ENCODE results near the gene ASB18. TPM values are rescaled to one million over a fixed set of nuclear protein-coding genes. Genes with fewer than 3 reads are reported as not detected.

The ASB18 gene
- total and polyA plus RNA-seq, 2 experiments from 2014 or later: not detected

DNA sequence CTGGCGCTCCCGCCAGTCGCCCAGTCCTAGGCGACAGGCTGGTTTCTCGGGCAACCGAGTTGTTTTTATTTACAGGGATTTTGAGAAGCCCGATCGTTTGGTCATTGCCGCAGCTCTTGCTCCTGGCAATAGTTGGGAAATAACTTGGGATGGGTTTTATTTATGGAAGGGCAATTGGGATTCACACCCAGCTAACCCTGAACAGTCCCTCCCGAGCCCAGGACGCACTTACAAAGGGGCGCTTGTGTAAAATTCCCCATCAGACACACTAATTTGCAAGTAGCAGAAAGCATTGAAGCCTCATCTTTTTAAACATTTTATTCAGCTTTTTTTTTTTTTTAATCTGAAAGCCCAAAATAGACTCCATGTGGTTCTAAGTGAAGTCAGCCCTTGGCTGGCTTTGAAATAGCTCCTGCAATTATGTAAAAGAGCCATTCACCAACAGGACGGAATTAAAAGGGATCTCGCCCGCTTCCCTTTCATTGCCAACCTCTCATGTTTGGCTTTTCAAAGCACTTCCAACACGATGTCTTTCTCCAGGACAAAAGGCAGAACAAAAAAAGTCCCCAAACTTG lies 92.4 kb downstream of the ASB18 start:
- Histone ChIP-seq H3K27ac (ENCODE audit: low read depth) (no peak overlapping the region), H3K79me2 (replicated peaks; ENCODE audit: insufficient read depth) (no peaks in the 10 kb centered on the region), H3K36me3 (ENCODE audit: insufficient read depth) (no peaks in the 10 kb centered on the region), H3K4me1 (ENCODE audit: insufficient read depth) (peaks cover 69% of the 10 kb centered on the region), H3K4me3 (peak overlapping the region; percentile 69), H3F3A (replicated peaks; ENCODE audit: low read depth) (peaks cover 35% of the 10 kb centered on the region), H4K20me1 (replicated peaks; ENCODE audit: insufficient read depth) (peaks cover 17% of the 10 kb centered on the region), H3K4me2 (peak overlapping the region; percentile 73), H3K9me2 (ENCODE audit: insufficient read depth) (no peaks in the 10 kb centered on the region), H3K27me3 (ENCODE audit: insufficient read depth) (peaks cover 100% of the 10 kb centered on the region), H2AFZ (no peak overlapping the region)
- ATAC-seq (no peak), DNase-seq (ENCODE audit: low spot score) (peak; percentile 51)
- H3K9me3 Mint-ChIP-seq: peaks cover 1% of the 10 kb centered on the region; the same call in 1 of the 3 replicates
- peaks cover 64% of the 10 kb centered on the region for H3K4me1 Mint-ChIP-seq
- peaks cover 89% of the 10 kb centered on the region for H3K27me3 Mint-ChIP-seq (ENCODE audit: insufficient read depth, low read depth, poor library complexity)
- H3K27ac Mint-ChIP-seq: no peak overlapping the region
- no peaks in the 10 kb centered on the region for H3K36me3 Mint-ChIP-seq (ENCODE audit: low read depth)
- TF ChIP-seq NANOG (IDR thresholded peaks at IDR 0.05; ENCODE audit: borderline replicate concordance) (no peak), ZNF331 (CRISPR knock-in tag; IDR thresholded peaks at IDR 0.05; ENCODE audit: low read depth) (no peak), STAT1 (IDR thresholded peaks at IDR 0.05; ENCODE audit: unreplicated experiment) (no peak)
- TF ChIP-seq, protein P1, sequence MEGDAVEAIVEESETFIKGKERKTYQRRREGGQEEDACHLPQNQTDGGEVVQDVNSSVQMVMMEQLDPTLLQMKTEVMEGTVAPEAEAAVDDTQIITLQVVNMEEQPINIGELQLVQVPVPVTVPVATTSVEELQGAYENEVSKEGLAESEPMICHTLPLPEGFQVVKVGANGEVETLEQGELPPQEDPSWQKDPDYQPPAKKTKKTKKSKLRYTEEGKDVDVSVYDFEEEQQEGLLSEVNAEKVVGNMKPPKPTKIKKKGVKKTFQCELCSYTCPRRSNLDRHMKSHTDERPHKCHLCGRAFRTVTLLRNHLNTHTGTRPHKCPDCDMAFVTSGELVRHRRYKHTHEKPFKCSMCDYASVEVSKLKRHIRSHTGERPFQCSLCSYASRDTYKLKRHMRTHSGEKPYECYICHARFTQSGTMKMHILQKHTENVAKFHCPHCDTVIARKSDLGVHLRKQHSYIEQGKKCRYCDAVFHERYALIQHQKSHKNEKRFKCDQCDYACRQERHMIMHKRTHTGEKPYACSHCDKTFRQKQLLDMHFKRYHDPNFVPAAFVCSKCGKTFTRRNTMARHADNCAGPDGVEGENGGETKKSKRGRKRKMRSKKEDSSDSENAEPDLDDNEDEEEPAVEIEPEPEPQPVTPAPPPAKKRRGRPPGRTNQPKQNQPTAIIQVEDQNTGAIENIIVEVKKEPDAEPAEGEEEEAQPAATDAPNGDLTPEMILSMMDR (conservative IDR thresholded peaks at IDR 0.05; ENCODE audit: low read depth in 2 of 2): no peak
- TF ChIP-seq, protein P2, sequence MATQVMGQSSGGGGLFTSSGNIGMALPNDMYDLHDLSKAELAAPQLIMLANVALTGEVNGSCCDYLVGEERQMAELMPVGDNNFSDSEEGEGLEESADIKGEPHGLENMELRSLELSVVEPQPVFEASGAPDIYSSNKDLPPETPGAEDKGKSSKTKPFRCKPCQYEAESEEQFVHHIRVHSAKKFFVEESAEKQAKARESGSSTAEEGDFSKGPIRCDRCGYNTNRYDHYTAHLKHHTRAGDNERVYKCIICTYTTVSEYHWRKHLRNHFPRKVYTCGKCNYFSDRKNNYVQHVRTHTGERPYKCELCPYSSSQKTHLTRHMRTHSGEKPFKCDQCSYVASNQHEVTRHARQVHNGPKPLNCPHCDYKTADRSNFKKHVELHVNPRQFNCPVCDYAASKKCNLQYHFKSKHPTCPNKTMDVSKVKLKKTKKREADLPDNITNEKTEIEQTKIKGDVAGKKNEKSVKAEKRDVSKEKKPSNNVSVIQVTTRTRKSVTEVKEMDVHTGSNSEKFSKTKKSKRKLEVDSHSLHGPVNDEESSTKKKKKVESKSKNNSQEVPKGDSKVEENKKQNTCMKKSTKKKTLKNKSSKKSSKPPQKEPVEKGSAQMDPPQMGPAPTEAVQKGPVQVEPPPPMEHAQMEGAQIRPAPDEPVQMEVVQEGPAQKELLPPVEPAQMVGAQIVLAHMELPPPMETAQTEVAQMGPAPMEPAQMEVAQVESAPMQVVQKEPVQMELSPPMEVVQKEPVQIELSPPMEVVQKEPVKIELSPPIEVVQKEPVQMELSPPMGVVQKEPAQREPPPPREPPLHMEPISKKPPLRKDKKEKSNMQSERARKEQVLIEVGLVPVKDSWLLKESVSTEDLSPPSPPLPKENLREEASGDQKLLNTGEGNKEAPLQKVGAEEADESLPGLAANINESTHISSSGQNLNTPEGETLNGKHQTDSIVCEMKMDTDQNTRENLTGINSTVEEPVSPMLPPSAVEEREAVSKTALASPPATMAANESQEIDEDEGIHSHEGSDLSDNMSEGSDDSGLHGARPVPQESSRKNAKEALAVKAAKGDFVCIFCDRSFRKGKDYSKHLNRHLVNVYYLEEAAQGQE (IDR thresholded peaks at IDR 0.05; ENCODE audit: unreplicated experiment): no peak
- peak overlapping the region; percentile 61 for H3K4me3 Mint-ChIP-seq

DNA sequence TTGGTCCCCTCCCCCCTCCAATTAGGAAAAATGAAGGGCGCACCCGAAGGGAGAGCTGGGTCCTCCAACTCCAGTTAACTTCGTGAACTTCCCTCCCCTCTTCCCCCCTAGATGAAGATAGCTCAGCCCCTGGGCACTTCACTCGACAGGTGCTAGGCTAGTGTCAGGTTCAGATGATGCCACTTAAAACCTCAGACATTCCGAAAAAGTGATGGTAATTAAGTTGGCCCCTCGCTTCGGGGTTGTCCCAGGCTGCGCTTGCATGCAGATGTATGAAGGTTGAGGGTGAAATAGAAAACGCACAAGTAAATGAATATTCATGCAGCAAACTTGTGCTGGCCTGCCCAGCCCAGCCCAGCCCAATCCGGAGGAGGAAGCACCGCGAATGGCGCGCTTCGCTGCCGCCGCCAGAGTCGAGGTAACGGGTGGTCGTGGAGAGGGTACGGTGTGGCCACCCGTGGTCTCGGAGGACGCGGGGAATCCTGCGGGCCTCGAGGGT lies 93.0 kb downstream of the ASB18 start:
- Mint-ChIP-seq H3K36me3 (ENCODE audit: low read depth) (peaks cover 2% of the 10 kb centered on the region; the same call in 1 of the 3 replicates), H3K4me3 (peak overlapping the region; percentile 61), H3K4me1 (peaks cover 66% of the 10 kb centered on the region), H3K9me3 (peaks cover 2% of the 10 kb centered on the region; the same call in 1 of the 3 replicates), H3K27me3 (ENCODE audit: insufficient read depth, low read depth, poor library complexity) (peaks cover 91% of the 10 kb centered on the region), H3K27ac (no peak overlapping the region)
- H2AFZ ChIP-seq: no peak overlapping the region
- H3K4me2 ChIP-seq: peak overlapping the region; percentile 73
- peaks cover 100% of the 10 kb centered on the region for H3K27me3 ChIP-seq (ENCODE audit: insufficient read depth)
- TF ChIP-seq EZH2 (IDR thresholded peaks at IDR 0.05; ENCODE audit: low read depth, unreplicated experiment) (peak; percentile 4), ZNF114 (CRISPR knock-in tag; IDR thresholded peaks at IDR 0.05) (no peak), EZH2phosphoT487 (IDR thresholded peaks at IDR 0.05; ENCODE audit: unreplicated experiment) (no peak), POLR2AphosphoS5 (IDR thresholded peaks at IDR 0.05; ENCODE audit: low read depth) (no peak), NANOG (IDR thresholded peaks at IDR 0.05; ENCODE audit: borderline replicate concordance) (no peak), ZNF331 (CRISPR knock-in tag; IDR thresholded peaks at IDR 0.05; ENCODE audit: low read depth) (no peak)
- TF ChIP-seq, protein P1 (conservative IDR thresholded peaks at IDR 0.05; ENCODE audit: low read depth in 2 of 2): no peak
- TF ChIP-seq, protein P2 (IDR thresholded peaks at IDR 0.05; ENCODE audit: unreplicated experiment): no peak
- TF ChIP-seq, protein P3, sequence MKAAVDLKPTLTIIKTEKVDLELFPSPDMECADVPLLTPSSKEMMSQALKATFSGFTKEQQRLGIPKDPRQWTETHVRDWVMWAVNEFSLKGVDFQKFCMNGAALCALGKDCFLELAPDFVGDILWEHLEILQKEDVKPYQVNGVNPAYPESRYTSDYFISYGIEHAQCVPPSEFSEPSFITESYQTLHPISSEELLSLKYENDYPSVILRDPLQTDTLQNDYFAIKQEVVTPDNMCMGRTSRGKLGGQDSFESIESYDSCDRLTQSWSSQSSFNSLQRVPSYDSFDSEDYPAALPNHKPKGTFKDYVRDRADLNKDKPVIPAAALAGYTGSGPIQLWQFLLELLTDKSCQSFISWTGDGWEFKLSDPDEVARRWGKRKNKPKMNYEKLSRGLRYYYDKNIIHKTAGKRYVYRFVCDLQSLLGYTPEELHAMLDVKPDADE (IDR thresholded peaks at IDR 0.05): no peak
- H3K27ac ChIP-seq (ENCODE audit: low read depth): no peak overlapping the region
- peaks cover 74% of the 10 kb centered on the region for H3K4me1 ChIP-seq (ENCODE audit: insufficient read depth)
- peak; percentile 74 for DNase-seq (ENCODE audit: low spot score)
- no peaks in the 10 kb centered on the region for H3K79me2 ChIP-seq (replicated peaks; ENCODE audit: insufficient read depth)
- ATAC-seq: no peak
- H3K4me3 ChIP-seq: peak overlapping the region; percentile 69
- no peaks in the 10 kb centered on the region for H3K9me2 ChIP-seq (ENCODE audit: insufficient read depth)
- H4K20me1 ChIP-seq (replicated peaks; ENCODE audit: insufficient read depth): peaks cover 17% of the 10 kb centered on the region
- H3F3A ChIP-seq (replicated peaks; ENCODE audit: low read depth): peaks cover 39% of the 10 kb centered on the region
- no peaks in the 10 kb centered on the region for H3K36me3 ChIP-seq (ENCODE audit: insufficient read depth)

Data from GM23338 (cell line).